K562 (cell line): ENCODE data around the gene REX1BD. TPM values are rescaled to one million over a fixed set of nuclear protein-coding genes. Genes with fewer than 3 reads are reported as not detected.
A peak's percentile ranks its signal among the peaks of the same experiment; 100 is the strongest.
"Not testable (repeated sequence)": the region's sequence is repeated elsewhere in the genome, so short reads cannot be mapped to it uniquely, and the experiment has no call there.

ENCODE experiments used
- ATAC-seq: fragments of 200-7000 bp; cut with Tn5 transposase; 3 replicates; pipeline ENCODE4 v1.9.1; 2020; ENCODE audit warnings: moderate library complexity
- BruUV-seq: library from RNA; stranded (reverse); fragments of 400-500 nt; replicated peaks from 2 replicates; lab custom pipeline; 2021; lab: Mats Ljungman, UMichigan
- CTCF ChIA-PET: fragments of 300-600 bp; formaldehyde crosslinking; extraction: SDS; loops from one replicate; lab custom pipeline; 2021; ENCODE audit warnings: low intra/inter-chr PET ratio; lab: Yijun Ruan, JAX
- POLR2A ChIA-PET: fragments of 300-600, 350-650 bp; sonication (Branson Sonifier 250); formaldehyde crosslinking; extraction: SDS; loops from one replicate; lab custom pipeline; 2021; ENCODE audit warnings: antibody characterized with exemption, inconsistent platforms; lab: Yijun Ruan, JAX
- DNase-seq, 4 experiments: peaks; one replicate each; pipeline versions ENCODE4 v3.0.0 to v3.0.0-alpha.2; 2011 to 2018; ENCODE audit warnings: low spot score in 3 of 4, mixed read lengths in 3 of 4; ENCODE audit errors: extremely low read depth in 1 of 4
- FAIRE-seq: peaks from 2 replicates; lab custom pipeline; 2011; peaks lifted over from hg19 to GRCh38; lab: Jason Lieb, UNC
- H2AFZ ChIP-seq: 2 replicates; pipeline ENCODE4 v1.6.0; 2011; ENCODE audit warnings: low read depth, low read length, control low read depth, inconsistent platforms
- H3K27ac ChIP-seq: fragments of 200-600 bp; 3 replicates; pipeline ENCODE4 v1.8.0; 2011; ENCODE audit warnings: low read depth, mild to moderate bottlenecking, control low read depth, inconsistent platforms, low read length, moderate library complexity, mixed read lengths; ENCODE audit errors: extremely low read depth
- H3K27me3 ChIP-seq, 2 experiments: fragments of 300-600 bp in 1 of 2; 2 replicates in 1 of 2; 3 replicates in 1 of 2; pipeline versions ENCODE4 v1.6.0 to v1.8.0; 2011; ENCODE audit warnings: inconsistent platforms in 2 of 2, low read length in 2 of 2, mild to moderate bottlenecking in 1 of 2, mixed read lengths in 1 of 2, moderate library complexity in 1 of 2; ENCODE audit not compliant: control insufficient read depth in 2 of 2, insufficient read depth in 2 of 2
- H3K36me3 ChIP-seq: fragments of 300-600 bp; 3 replicates; pipeline ENCODE4 v1.8.0; 2011; ENCODE audit warnings: mild to moderate bottlenecking, low read length, inconsistent platforms; ENCODE audit not compliant: control insufficient read depth, insufficient read depth
- H3K4me1 ChIP-seq, 2 experiments: fragments of 200-600 bp in 1 of 2; replicated peaks in 1 of 2; 2 replicates in 1 of 2; 3 replicates in 1 of 2; pipeline versions ENCODE4 v1.5.1 to v1.8.0; 2011; ENCODE audit warnings: inconsistent platforms in 2 of 2, low read length in 2 of 2, mild to moderate bottlenecking in 1 of 2, mixed read lengths in 1 of 2, moderate library complexity in 1 of 2; ENCODE audit not compliant: control insufficient read depth in 2 of 2, insufficient read depth in 2 of 2
- H3K4me2 ChIP-seq: 2 replicates; pipeline ENCODE4 v1.6.1; 2011; ENCODE audit warnings: low read length, control low read depth, inconsistent platforms, mixed read lengths; ENCODE audit not compliant: insufficient read depth
- H3K4me3 ChIP-seq: fragments of 200-600 bp; sonication (generic), shearing (Covaris generic); 2 replicates; pipeline ENCODE4 v1.5.1; 2016; ENCODE audit warnings: control low read depth, inconsistent platforms
- H3K79me2 ChIP-seq: fragments of 200-600 bp; 3 replicates; pipeline ENCODE4 v1.8.0; 2011; ENCODE audit warnings: low read length, inconsistent platforms; ENCODE audit not compliant: control insufficient read depth, insufficient read depth
- H3K9ac ChIP-seq, 2 experiments: 2 replicates each; pipeline versions ENCODE4 v1.6.0 to v1.6.1; 2011; ENCODE audit warnings: low read depth in 2 of 2, low read length in 2 of 2, control low read depth in 1 of 2, inconsistent platforms in 1 of 2, mild to moderate bottlenecking in 1 of 2, mixed read lengths in 1 of 2; ENCODE audit not compliant: insufficient read depth in 1 of 2
- H3K9me1 ChIP-seq: one replicate; pipeline ENCODE4 v1.6.0; 2011; ENCODE audit warnings: inconsistent platforms, mild to moderate bottlenecking, low read length, moderate library complexity; ENCODE audit not compliant: control insufficient read depth, insufficient read depth
- H3K9me3 ChIP-seq: replicated peaks from 2 replicates; pipeline ENCODE4 v1.5.1; 2011; ENCODE audit warnings: low read depth, low read length, inconsistent platforms; ENCODE audit not compliant: control insufficient read depth, insufficient read depth
- H4K20me1 ChIP-seq: replicated peaks from 2 replicates; pipeline ENCODE4 v1.6.1; 2011; ENCODE audit warnings: low read length, inconsistent platforms, mixed read lengths; ENCODE audit not compliant: control insufficient read depth, insufficient read depth
- POLR2G ChIP-seq: fragments of 200-400 bp; formaldehyde crosslinking; IDR thresholded peaks from 2 replicates; pipeline ENCODE4 v1.6.1; 2017; ENCODE audit warnings: low read depth, mild to moderate bottlenecking, antibody characterized with exemption, low read length, moderate library complexity
- ZBTB7A ChIP-seq: IDR thresholded peaks from 2 replicates; pipeline ENCODE4 v1.6.1; 2011; ENCODE audit warnings: low read depth, mild to moderate bottlenecking, low read length, moderate library complexity, borderline replicate concordance; ENCODE audit not compliant: control insufficient read depth
- ZKSCAN1 ChIP-seq: fragments of 150-350 bp; IDR thresholded peaks from 2 replicates; pipeline ENCODE4 v1.6.1; 2016; ENCODE audit warnings: low read depth, low read length
- ZNF121 ChIP-seq: sonication (generic); formaldehyde crosslinking; conservative IDR thresholded peaks from 2 replicates; pipeline ENCODE4 v1.8.0; 2022; ENCODE audit warnings: missing genetic modification reagents
- ZNF140 ChIP-seq: fragments of 250-450 bp; sonication (Bioruptor Pico); IDR thresholded peaks from 2 replicates; pipeline ENCODE4 v1.8.0; 2021; ENCODE audit warnings: moderate library complexity, mild to moderate bottlenecking, inconsistent platforms
- WGBS: fragments of 100-300 bp; shearing (Covaris generic); methylation state at CpG from one replicate; pipeline ENCODE4 v1.1.6; 2016; ENCODE audit warnings: low coverage, mixed read lengths; ENCODE audit not compliant: insufficient coverage; ENCODE audit errors: missing lambda C conversion rate; 5-methylcytosine and 5-hydroxymethylcytosine counted together
- in situ Hi-C: fragments of 300-500 bp; cut with MboI; formaldehyde crosslinking; loops from 4 replicates; pipeline ENCODE4 v1.15.0; 2018; ENCODE audit warnings: inconsistent platforms, mixed read lengths
- intact Hi-C: fragments of 100-400 bp; cut with micrococcal nuclease; formaldehyde crosslinking; loops from 2 replicates; pipeline ENCODE4 v1.14.2; 2022
- polyA plus RNA-seq, 8 experiments: library from polyadenylated mRNA; depleted of rRNA in 4 of 8; stranded (reverse) in 5 of 8; unstranded in 3 of 8; fragments of >200 nt; fragmentation: Nextera tagmentation in 2 of 8; fragmentation: Illumina TruSeq in 1 of 8; extraction: Ambion mirVana in 2 of 8; extraction: Trizol in 1 of 8; gene quantifications; 2 replicates each; pipeline versions ENCODE4 v1.2.1 to v1.2.3, GENCODE V29; 2011 to 2014; ENCODE audit warnings: inconsistent platforms in 1 of 8, missing spikeins in 1 of 8
- total RNA-seq, 7 experiments: library from RNA; depleted of rRNA in 6 of 7; stranded (reverse); fragments of >200 nt in 6 of 7; fragmentation: Illumina TruSeq in 2 of 7; extraction: Trizol in 2 of 7; gene quantifications; 2 replicates each; pipeline versions ENCODE4 v1.2.1 to v1.2.3, GENCODE V29; 2011 to 2021; ENCODE audit warnings: low replicate concordance in 1 of 7

The REX1BD gene
- total and polyA plus RNA-seq, 9 of the 15 experiments (the other 6 are each of a cell fraction or from before 2014, with no cell fraction given) = 1.9 to 136 (median 13.8) TPM

GRCh38 chr19:18599485-18599884 lies 10.9 kb downstream of the REX1BD start:
- peaks cover 6% of the 10 kb centered on the region for H4K20me1 ChIP-seq
- DNase-seq (no peak), ATAC-seq (no peak), FAIRE-seq (no peak)
- in situ Hi-C loops (no loop called here), intact Hi-C loops (loop anchor here (10.0 kb wide), 1 partner anchor 245 kb away; no protein-coding TSS in a partner anchor)
- peaks cover 13 to 56% of the 10 kb centered on the region in 2 experiments for H3K4me1 ChIP-seq
- POLR2A ChIA-PET = interaction anchor here (0.6 to 1.1 kb wide), 2 partner anchors 20 to 130 kb away, joined by 3 read pairs; no protein-coding TSS in a partner anchor
- H3K27ac ChIP-seq = no peak overlapping the region
- no TSS peak for BruUV-seq
- H3K9ac ChIP-seq = no peak overlapping the region
- H3K4me3 ChIP-seq = no peak overlapping the region
- WGBS = 22% methylated on average over 14 of the region's 20 CpGs
- CTCF ChIA-PET = no interaction called here
- no peaks in the 10 kb centered on the region for H3K36me3 ChIP-seq
- no peak for TF ChIP-seq ZNF140
- 0 out of 2 replicates have a peak, but pooled peaks have one; percentile 29 for TF ChIP-seq POLR2G
- peak; percentile 44; the same call in 1 of the 2 replicates for TF ChIP-seq ZBTB7A
- H2AFZ ChIP-seq = no peak overlapping the region
- no peaks in the 10 kb centered on the region for H3K9me3 ChIP-seq
- no peaks in the 10 kb centered on the region for H3K9me1 ChIP-seq
- peaks cover 0 to 6% of the 10 kb centered on the region in 2 experiments; a peak in 2 of 5 replicates for H3K27me3 ChIP-seq
- no peak overlapping the region for H3K4me2 ChIP-seq
- no peaks in the 10 kb centered on the region for H3K79me2 ChIP-seq

- WGBS = 39% methylated on average over 9 of the region's 15 CpGs
- DNase-seq, intact Hi-C loops, H4K20me1 ChIP-seq, POLR2A ChIA-PET, in situ Hi-C loops, H3K9me3 ChIP-seq, H2AFZ ChIP-seq, BruUV-seq, H3K36me3 ChIP-seq, H3K9ac ChIP-seq, H3K4me2 ChIP-seq, H3K79me2 ChIP-seq, FAIRE-seq, H3K27ac ChIP-seq, H3K4me3 ChIP-seq, ATAC-seq, H3K9me1 ChIP-seq: not testable (repeated sequence)
- CTCF ChIA-PET = interaction anchor here (0.6 kb wide), 1 partner anchor 49 kb away, joined by 4 read pairs; no protein-coding TSS in a partner anchor
- H3K4me1 ChIP-seq = peaks cover 9 to 56% of the 10 kb centered on the region in 2 experiments
- TF ChIP-seq ZNF121 (CRISPR knock-in tag) (peak; percentile 64; the same call in 1 of the 2 replicates), ZKSCAN1 (peak; percentile 89)
- H3K27me3 ChIP-seq = peaks cover 10 to 19% of the 10 kb centered on the region in 2 experiments; a peak in 4 of 5 replicates
These were observed 12.2 kb downstream of the REX1BD start for GRCh38 chr19:18600692-18601397.
